LHCN-M2 (cell line): ENCODE measurements around the gene TM4SF1. TPM values are rescaled to one million over a fixed set of nuclear protein-coding genes. Genes with fewer than 3 reads are reported as not detected.

Experiments
- DNase-seq: peaks from one replicate; pipeline ENCODE4 v3.0.0-alpha.2; 2012; ENCODE audit warnings: low read depth
- total RNA-seq: library from RNA; depleted of rRNA; stranded (reverse); fragments of >200 nt; gene quantifications from 2 replicates; pipeline ENCODE4 v1.2.3, GENCODE V29; 2014

TM4SF1 gene
- total RNA-seq, 1 experiment from 2014 or later = 503 TPM

GRCh38 chr3:149375501-149376196, 1.8 kb downstream of the TM4SF1 start:
- DNase-seq = peak; percentile 72

- DNase-seq = no peak
Observed at GRCh38 chr3:149374793-149375500, 2.5 kb downstream of the TM4SF1 start.

- no peak for DNase-seq
Observed at GRCh38 chr3:149374391-149374790, 3.1 kb downstream of the TM4SF1 start.

GRCh38 chr3:149373235-149374125, 4.0 kb downstream of the TM4SF1 start:
- DNase-seq = peak; percentile 80

GRCh38 chr3:149371723-149372114, 5.7 kb downstream of the TM4SF1 start:
- no peak for DNase-seq

GRCh38 chr3:149371001-149371722, 6.3 kb downstream of the TM4SF1 start:
- DNase-seq = no peak

- no peak for DNase-seq
Observed at GRCh38 chr3:149369991-149370866, 7.2 kb downstream of the TM4SF1 start.

GRCh38 chr3:149368674-149369497, 8.6 kb downstream of the TM4SF1 start:
- DNase-seq = no peak

GRCh38 chr3:149368201-149368673, 9.2 kb downstream of the TM4SF1 start:
- no peak for DNase-seq

- DNase-seq = peak; percentile 81
Observed at GRCh38 chr3:149366941-149367840, 10.3 kb downstream of the TM4SF1 start.

GRCh38 chr3:149366031-149366430, 11.4 kb downstream of the TM4SF1 start:
- no peak for DNase-seq

- no peak for DNase-seq
Observed at GRCh38 chr3:149364624-149365023, 12.8 kb downstream of the TM4SF1 start.

- no peak for DNase-seq
Observed at GRCh38 chr3:149363053-149363452, 14.4 kb downstream of the TM4SF1 start.

- DNase-seq = no peak
Observed at GRCh38 chr3:149362366-149362765, 15.1 kb downstream of the TM4SF1 start.

GRCh38 chr3:149356630-149357029, 20.8 kb downstream of the TM4SF1 start:
- DNase-seq = no peak

- no peak for DNase-seq
Observed at GRCh38 chr3:149356044-149356592, 21.3 kb downstream of the TM4SF1 start.

- no peak for DNase-seq
Observed at GRCh38 chr3:149353581-149354184, 23.8 kb downstream of the TM4SF1 start.

GRCh38 chr3:149352556-149352955, 24.9 kb downstream of the TM4SF1 start:
- peak; percentile 71 for DNase-seq
